ENCODE data around the gene SRCAP.

Gene SRCAP

GRCh38 chr16:30698816-30699614 lies at the start of gene SRCAP:
Gene SRCAP, plus strand, starts transcription at chr16:30699171. Its CDS starts 1,654 bp downstream, at chr16:30700825.
- peak; percentile 84 for DNase-seq

GRCh38 chr16:30649725-30650368 lies 49.1 kb upstream of the SRCAP start:
- DNase-seq: no peak

GRCh38 chr16:30650369-30651123 lies 48.4 kb upstream of the SRCAP start, which contains the start of gene PRR14:
Gene PRR14, plus strand, starts transcription at chr16:30650960. Its CDS starts 686 bp downstream, at chr16:30651646.
- peak; percentile 98 for DNase-seq

GRCh38 chr16:30651124-30652004 lies 47.6 kb upstream of the SRCAP start:
- DNase-seq: peak; percentile 78

GRCh38 chr16:30652005-30652296 lies 47.0 kb upstream of the SRCAP start:
- DNase-seq: no peak

- DNase-seq: no peak
Observed at GRCh38 chr16:30652718-30653117, 46.3 kb upstream of the SRCAP start.

GRCh38 chr16:30654856-30655255 lies 44.1 kb upstream of the SRCAP start:
- no peak for DNase-seq

GRCh38 chr16:30655815-30656347 lies 43.1 kb upstream of the SRCAP start:
- DNase-seq: no peak

- DNase-seq: no peak
Observed at GRCh38 chr16:30656388-30656787, 42.6 kb upstream of the SRCAP start.

GRCh38 chr16:30656974-30657865 lies 41.8 kb upstream of the SRCAP start:
- no peak for DNase-seq

- peak; percentile 100 for DNase-seq
Observed at GRCh38 chr16:30657866-30658730, 40.9 kb upstream of the SRCAP start, which contains the start of gene FBRS. Gene FBRS, plus strand, starts transcription at chr16:30658431. Its CDS starts 1,088 bp downstream, at chr16:30659519.

GRCh38 chr16:30658731-30659506 lies 40.1 kb upstream of the SRCAP start:
- no peak for DNase-seq

- peak; percentile 61 for DNase-seq
Observed at GRCh38 chr16:30659507-30660423, 39.2 kb upstream of the SRCAP start.

- peak; percentile 77 for DNase-seq
Observed at GRCh38 chr16:30660424-30661261, 38.3 kb upstream of the SRCAP start.

GRCh38 chr16:30662449-30662848 lies 36.5 kb upstream of the SRCAP start:
- DNase-seq: no peak

GRCh38 chr16:30663038-30663437 lies 35.9 kb upstream of the SRCAP start:
- no peak for DNase-seq

- no peak for DNase-seq
Observed at GRCh38 chr16:30663820-30664219, 35.2 kb upstream of the SRCAP start.
